K562 (cell line): ENCODE measurements around the gene SLC25A5. TPM values are rescaled to one million over a fixed set of nuclear protein-coding genes. Genes with fewer than 3 reads are reported as not detected.

Experiments used
- ARHGAP35 ChIP-seq: fragments of 450-650 bp; IDR thresholded peaks from 2 replicates; pipeline ENCODE4 v1.6.1; 2018; ENCODE audit not compliant: partially characterized antibody
- ARID2 ChIP-seq: fragments of 450-650 bp; IDR thresholded peaks from 2 replicates; pipeline ENCODE4 v1.6.1; 2017; ENCODE audit warnings: antibody characterized with exemption, mild to moderate bottlenecking
- DNMT1 ChIP-seq: fragments of 450-650 bp; IDR thresholded peaks from 2 replicates; pipeline ENCODE4 v1.6.1; 2016; ENCODE audit warnings: antibody characterized with exemption, mild to moderate bottlenecking
- KDM2B ChIP-seq: fragments of 250-450 bp; sonication (Bioruptor Pico); IDR thresholded peaks from 2 replicates; pipeline ENCODE4 v1.8.0; 2021; ENCODE audit warnings: mild to moderate bottlenecking, moderate library complexity
- MTF1 ChIP-seq: fragments of 250-450 bp; sonication (Bioruptor Pico); IDR thresholded peaks from 2 replicates; pipeline ENCODE4 v1.9.0; 2021; ENCODE audit warnings: moderate library complexity, mild to moderate bottlenecking, inconsistent platforms, borderline replicate concordance
- NFE2 ChIP-seq: IDR thresholded peaks from 2 replicates; pipeline ENCODE4 v1.6.1; 2014; ENCODE audit warnings: antibody characterized with exemption, low read depth
- NFIX ChIP-seq: fragments of 250-450 bp; sonication (Bioruptor Pico); IDR thresholded peaks from 2 replicates; pipeline ENCODE4 v1.4.0; 2020; ENCODE audit warnings: low read depth, mild to moderate bottlenecking, moderate library complexity
- PML ChIP-seq: IDR thresholded peaks from 2 replicates; pipeline ENCODE4 v1.6.1; 2012; ENCODE audit warnings: low read length, inconsistent platforms
- RBM39 ChIP-seq: fragments of 200-400 bp; formaldehyde crosslinking; optimal IDR thresholded peaks from 2 replicates; pipeline ENCODE3; 2018; ENCODE audit warnings: low read depth, low read length
- RFX1 ChIP-seq: fragments of 450-650 bp; IDR thresholded peaks from 2 replicates; pipeline ENCODE4 v1.6.1; 2016; ENCODE audit warnings: mild to moderate bottlenecking, moderate library complexity
- SMARCE1 ChIP-seq: fragments of 450-650 bp; IDR thresholded peaks from 2 replicates; pipeline ENCODE4 v1.7.1; 2016; ENCODE audit warnings: mild to moderate bottlenecking
- TAL1 ChIP-seq: fragments of 450-650 bp; IDR thresholded peaks from 2 replicates; pipeline ENCODE4 v1.6.1; 2016; ENCODE audit warnings: mild to moderate bottlenecking
- TGIF2 ChIP-seq: sonication (generic); formaldehyde crosslinking; IDR thresholded peaks from 2 replicates; pipeline ENCODE4 v1.8.1; 2022; ENCODE audit warnings: mild to moderate bottlenecking, missing genetic modification reagents, moderate library complexity
- ZNF347 ChIP-seq: fragments of 450-650 bp; formaldehyde crosslinking; IDR thresholded peaks from 2 replicates; pipeline ENCODE4 v1.4.0; 2020; ENCODE audit warnings: low read depth, mild to moderate bottlenecking, moderate library complexity
- polyA plus RNA-seq, 8 experiments: library from polyadenylated mRNA; depleted of rRNA in 4 of 8; stranded (reverse) in 5 of 8; unstranded in 3 of 8; fragments of >200 nt; fragmentation: Nextera tagmentation in 2 of 8; fragmentation: Illumina TruSeq in 1 of 8; extraction: Ambion mirVana in 2 of 8; extraction: Trizol in 1 of 8; gene quantifications; 2 replicates each; pipeline versions ENCODE4 v1.2.1 to v1.2.3, GENCODE V29; 2011 to 2014; ENCODE audit warnings: inconsistent platforms in 1 of 8, missing spikeins in 1 of 8
- total RNA-seq, 7 experiments: library from RNA; depleted of rRNA in 6 of 7; stranded (reverse); fragments of >200 nt in 6 of 7; fragmentation: Illumina TruSeq in 2 of 7; extraction: Trizol in 2 of 7; gene quantifications; 2 replicates each; pipeline versions ENCODE4 v1.2.1 to v1.2.3, GENCODE V29; 2011 to 2021; ENCODE audit warnings: low replicate concordance in 1 of 7
- TF ChIP-seq, protein P1 (sequence below), 2 experiments: fragments of 450-650 bp; IDR thresholded peaks; 2 replicates each; pipeline ENCODE4 v1.6.1; 2018; ENCODE audit warnings: mild to moderate bottlenecking in 2 of 2, low read depth in 1 of 2; ENCODE audit not compliant: partially characterized antibody in 2 of 2
- TF ChIP-seq, protein P2 (sequence below): fragments of 450-650 bp; IDR thresholded peaks from 2 replicates; pipeline ENCODE4 v1.6.1; 2016; ENCODE audit warnings: missing biosample characterization, missing genetic modification characterization
- TF ChIP-seq, protein P3 (sequence below): sonication (generic); formaldehyde crosslinking; IDR thresholded peaks from 2 replicates; pipeline ENCODE4 v1.8.1; 2023; ENCODE audit warnings: mild to moderate bottlenecking, missing genetic modification reagents
- TF ChIP-seq, protein P4 (sequence below): sonication (generic); formaldehyde crosslinking; IDR thresholded peaks from 2 replicates; pipeline ENCODE4 v1.8.1; 2022; ENCODE audit warnings: missing genetic modification reagents
- TF ChIP-seq, protein P5 (sequence below): fragments of 450-650 bp; IDR thresholded peaks from 2 replicates; pipeline ENCODE4 v1.6.1; 2016

SLC25A5 gene
- total and polyA plus RNA-seq, 9 of the 15 experiments (the other 6 are each of a cell fraction or from before 2014, with no cell fraction given) = 470 to 5,247 (median 596) TPM

DNA sequence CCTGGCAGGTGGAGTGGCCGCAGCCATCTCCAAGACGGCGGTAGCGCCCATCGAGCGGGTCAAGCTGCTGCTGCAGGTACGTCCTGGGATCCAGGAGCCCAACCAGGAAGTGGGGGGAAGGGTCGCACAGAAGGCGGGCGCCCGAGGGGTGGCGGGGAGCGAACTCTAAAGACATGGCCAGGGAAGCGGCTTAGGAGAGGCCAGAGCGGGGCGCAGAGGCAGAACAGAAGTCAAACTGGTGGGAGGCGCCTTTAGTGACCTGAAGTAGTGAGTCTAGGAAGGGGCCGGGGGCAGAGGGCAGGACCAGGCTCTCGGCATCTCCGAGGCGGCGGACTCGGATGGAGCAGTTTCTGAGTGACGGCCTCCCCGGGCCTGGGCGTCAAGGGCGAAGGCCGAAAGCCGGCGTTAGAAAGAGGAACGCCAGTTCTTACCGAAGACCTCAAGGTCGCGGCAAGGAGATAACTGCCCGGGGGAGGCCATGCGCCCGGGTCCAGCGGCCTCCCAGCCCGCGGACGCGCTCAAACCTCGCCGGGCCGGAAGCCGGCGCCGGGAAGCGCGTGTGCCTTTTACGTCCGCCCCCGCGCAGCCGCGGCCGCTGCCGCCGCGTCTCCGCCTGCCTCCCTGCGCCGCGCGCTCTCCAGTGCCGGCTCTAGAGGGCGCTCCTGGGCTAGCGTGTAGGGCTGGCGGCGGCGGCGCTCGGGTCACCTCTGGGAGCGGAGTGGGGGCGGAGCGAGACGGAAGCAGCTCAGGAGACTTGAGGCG is 488 bp downstream of the SLC25A5 start (continued):
- no peak for TF ChIP-seq KDM2B (CRISPR knock-in tag)
- TF ChIP-seq RBM39 = peak; percentile 42
- TF ChIP-seq ARID2 = no peak
- TF ChIP-seq, protein P1, sequence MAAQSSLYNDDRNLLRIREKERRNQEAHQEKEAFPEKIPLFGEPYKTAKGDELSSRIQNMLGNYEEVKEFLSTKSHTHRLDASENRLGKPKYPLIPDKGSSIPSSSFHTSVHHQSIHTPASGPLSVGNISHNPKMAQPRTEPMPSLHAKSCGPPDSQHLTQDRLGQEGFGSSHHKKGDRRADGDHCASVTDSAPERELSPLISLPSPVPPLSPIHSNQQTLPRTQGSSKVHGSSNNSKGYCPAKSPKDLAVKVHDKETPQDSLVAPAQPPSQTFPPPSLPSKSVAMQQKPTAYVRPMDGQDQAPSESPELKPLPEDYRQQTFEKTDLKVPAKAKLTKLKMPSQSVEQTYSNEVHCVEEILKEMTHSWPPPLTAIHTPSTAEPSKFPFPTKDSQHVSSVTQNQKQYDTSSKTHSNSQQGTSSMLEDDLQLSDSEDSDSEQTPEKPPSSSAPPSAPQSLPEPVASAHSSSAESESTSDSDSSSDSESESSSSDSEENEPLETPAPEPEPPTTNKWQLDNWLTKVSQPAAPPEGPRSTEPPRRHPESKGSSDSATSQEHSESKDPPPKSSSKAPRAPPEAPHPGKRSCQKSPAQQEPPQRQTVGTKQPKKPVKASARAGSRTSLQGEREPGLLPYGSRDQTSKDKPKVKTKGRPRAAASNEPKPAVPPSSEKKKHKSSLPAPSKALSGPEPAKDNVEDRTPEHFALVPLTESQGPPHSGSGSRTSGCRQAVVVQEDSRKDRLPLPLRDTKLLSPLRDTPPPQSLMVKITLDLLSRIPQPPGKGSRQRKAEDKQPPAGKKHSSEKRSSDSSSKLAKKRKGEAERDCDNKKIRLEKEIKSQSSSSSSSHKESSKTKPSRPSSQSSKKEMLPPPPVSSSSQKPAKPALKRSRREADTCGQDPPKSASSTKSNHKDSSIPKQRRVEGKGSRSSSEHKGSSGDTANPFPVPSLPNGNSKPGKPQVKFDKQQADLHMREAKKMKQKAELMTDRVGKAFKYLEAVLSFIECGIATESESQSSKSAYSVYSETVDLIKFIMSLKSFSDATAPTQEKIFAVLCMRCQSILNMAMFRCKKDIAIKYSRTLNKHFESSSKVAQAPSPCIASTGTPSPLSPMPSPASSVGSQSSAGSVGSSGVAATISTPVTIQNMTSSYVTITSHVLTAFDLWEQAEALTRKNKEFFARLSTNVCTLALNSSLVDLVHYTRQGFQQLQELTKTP (IDR thresholded peaks at IDR 0.05; ENCODE audit: low read depth in 1 of 2, partially characterized antibody in 2 of 2) = peak in 1 of 2 experiments; percentile 30
- no peak for TF ChIP-seq SMARCE1
- TF ChIP-seq, protein P2, sequence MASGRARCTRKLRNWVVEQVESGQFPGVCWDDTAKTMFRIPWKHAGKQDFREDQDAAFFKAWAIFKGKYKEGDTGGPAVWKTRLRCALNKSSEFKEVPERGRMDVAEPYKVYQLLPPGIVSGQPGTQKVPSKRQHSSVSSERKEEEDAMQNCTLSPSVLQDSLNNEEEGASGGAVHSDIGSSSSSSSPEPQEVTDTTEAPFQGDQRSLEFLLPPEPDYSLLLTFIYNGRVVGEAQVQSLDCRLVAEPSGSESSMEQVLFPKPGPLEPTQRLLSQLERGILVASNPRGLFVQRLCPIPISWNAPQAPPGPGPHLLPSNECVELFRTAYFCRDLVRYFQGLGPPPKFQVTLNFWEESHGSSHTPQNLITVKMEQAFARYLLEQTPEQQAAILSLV (tag) = no peak
- TF ChIP-seq, protein P3, sequence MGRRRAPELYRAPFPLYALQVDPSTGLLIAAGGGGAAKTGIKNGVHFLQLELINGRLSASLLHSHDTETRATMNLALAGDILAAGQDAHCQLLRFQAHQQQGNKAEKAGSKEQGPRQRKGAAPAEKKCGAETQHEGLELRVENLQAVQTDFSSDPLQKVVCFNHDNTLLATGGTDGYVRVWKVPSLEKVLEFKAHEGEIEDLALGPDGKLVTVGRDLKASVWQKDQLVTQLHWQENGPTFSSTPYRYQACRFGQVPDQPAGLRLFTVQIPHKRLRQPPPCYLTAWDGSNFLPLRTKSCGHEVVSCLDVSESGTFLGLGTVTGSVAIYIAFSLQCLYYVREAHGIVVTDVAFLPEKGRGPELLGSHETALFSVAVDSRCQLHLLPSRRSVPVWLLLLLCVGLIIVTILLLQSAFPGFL (CRISPR knock-in tag) = no peak
- no peak for TF ChIP-seq ZNF347 (CRISPR knock-in tag)
- TF ChIP-seq, protein P4, sequence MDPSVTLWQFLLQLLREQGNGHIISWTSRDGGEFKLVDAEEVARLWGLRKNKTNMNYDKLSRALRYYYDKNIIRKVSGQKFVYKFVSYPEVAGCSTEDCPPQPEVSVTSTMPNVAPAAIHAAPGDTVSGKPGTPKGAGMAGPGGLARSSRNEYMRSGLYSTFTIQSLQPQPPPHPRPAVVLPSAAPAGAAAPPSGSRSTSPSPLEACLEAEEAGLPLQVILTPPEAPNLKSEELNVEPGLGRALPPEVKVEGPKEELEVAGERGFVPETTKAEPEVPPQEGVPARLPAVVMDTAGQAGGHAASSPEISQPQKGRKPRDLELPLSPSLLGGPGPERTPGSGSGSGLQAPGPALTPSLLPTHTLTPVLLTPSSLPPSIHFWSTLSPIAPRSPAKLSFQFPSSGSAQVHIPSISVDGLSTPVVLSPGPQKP = no peak
- TF ChIP-seq NFE2 = no peak
- no peak for TF ChIP-seq RFX1
- TF ChIP-seq DNMT1 = no peak
- TF ChIP-seq, protein P5, sequence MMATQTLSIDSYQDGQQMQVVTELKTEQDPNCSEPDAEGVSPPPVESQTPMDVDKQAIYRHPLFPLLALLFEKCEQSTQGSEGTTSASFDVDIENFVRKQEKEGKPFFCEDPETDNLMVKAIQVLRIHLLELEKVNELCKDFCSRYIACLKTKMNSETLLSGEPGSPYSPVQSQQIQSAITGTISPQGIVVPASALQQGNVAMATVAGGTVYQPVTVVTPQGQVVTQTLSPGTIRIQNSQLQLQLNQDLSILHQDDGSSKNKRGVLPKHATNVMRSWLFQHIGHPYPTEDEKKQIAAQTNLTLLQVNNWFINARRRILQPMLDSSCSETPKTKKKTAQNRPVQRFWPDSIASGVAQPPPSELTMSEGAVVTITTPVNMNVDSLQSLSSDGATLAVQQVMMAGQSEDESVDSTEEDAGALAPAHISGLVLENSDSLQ = no peak
- no peak for TF ChIP-seq NFIX (CRISPR knock-in tag)
- TF ChIP-seq TAL1 = no peak
- TF ChIP-seq PML = peak; percentile 39
- no peak for TF ChIP-seq MTF1 (CRISPR knock-in tag)
- no peak for TF ChIP-seq TGIF2
- TF ChIP-seq ARHGAP35 = no peak
